BJ (cell line): Measurements from ENCODE around the gene COL1A1. TPM values are rescaled to one million over a fixed set of nuclear protein-coding genes. Genes with fewer than 3 reads are reported as not detected.

Experiments
- CTCF ChIA-PET: fragments of 350-600 bp; formaldehyde crosslinking; extraction: SDS; loops from one replicate; lab custom pipeline; 2021; ENCODE audit warnings: antibody characterized with exemption, inconsistent platforms; lab: Yijun Ruan, JAX
- POLR2A ChIA-PET: fragments of 300-600 bp; sonication (Branson Sonifier 250); formaldehyde crosslinking; extraction: SDS; loops from one replicate; lab custom pipeline; 2021; ENCODE audit warnings: antibody characterized with exemption; lab: Charles Lee
- DNase-seq: peaks from one replicate; pipeline ENCODE4 v3.0.0-alpha.2; 2011; ENCODE audit warnings: low read depth
- H3K27me3 ChIP-seq: 2 replicates; pipeline ENCODE4 v1.6.0; 2011; ENCODE audit warnings: low read length; ENCODE audit not compliant: control insufficient read depth, insufficient read depth
- H3K36me3 ChIP-seq: 2 replicates; pipeline ENCODE4 v1.5.1; 2011; ENCODE audit warnings: low read length; ENCODE audit not compliant: control insufficient read depth, insufficient read depth
- H3K4me3 ChIP-seq: 2 replicates; pipeline ENCODE4 v1.5.1; 2011; ENCODE audit warnings: low read depth, mild to moderate bottlenecking, control low read depth, low read length
- CTCF ChIP-seq: IDR thresholded peaks from 2 replicates; pipeline ENCODE4 v1.5.1; 2011; ENCODE audit warnings: low read depth, mild to moderate bottlenecking, control low read depth, inconsistent platforms, low read length, moderate library complexity; ENCODE audit not compliant: insufficient read depth
- polyA plus RNA-seq: library from polyadenylated mRNA; depleted of rRNA; stranded (reverse); fragments of >200 nt; gene quantifications from 2 replicates; pipeline ENCODE4 v1.2.3, GENCODE V29; 2011

The COL1A1 gene
- polyA plus RNA-seq, 1 experiment, result 2,161 TPM

- no peak for DNase-seq
- no peak for TF ChIP-seq CTCF
- POLR2A ChIA-PET, result no interaction called here
- CTCF ChIA-PET, result interaction anchor here (1.3 to 8.5 kb wide), 7 partner anchors 8 to 132 kb away, joined by 3 to 229 read pairs (median 31); partner anchors contain the start of gene TMEM92
- peaks cover 3% of the 10 kb centered on the region; the same call in 1 of the 2 replicates for H3K36me3 ChIP-seq
- H3K4me3 ChIP-seq, result no peak overlapping the region
- no peaks in the 10 kb centered on the region for H3K27me3 ChIP-seq
Observed at GRCh38 chr17:50170662-50171370, 30.6 kb downstream of the COL1A1 start.

- CTCF ChIA-PET, result interaction anchor here (0.6 to 8.5 kb wide), 49 partner anchors 8 to 466 kb away, joined by 3 to 229 read pairs (median 5); partner anchors contain the start of genes ACSF2, COL1A1, LRRC59 and TMEM92
- no peak for TF ChIP-seq CTCF
- no peaks in the 10 kb centered on the region for H3K36me3 ChIP-seq
- H3K4me3 ChIP-seq, result no peak overlapping the region
- POLR2A ChIA-PET, result interaction anchor here (0.6 to 1.2 kb wide), 2 partner anchors 32 to 99 kb away, joined by 3 read pairs; no protein-coding TSS in a partner anchor
- H3K27me3 ChIP-seq, result no peaks in the 10 kb centered on the region
- DNase-seq, result no peak
Observed at GRCh38 chr17:50169881-50170459, 31.5 kb downstream of the COL1A1 start.

- H3K4me3 ChIP-seq, result no peak overlapping the region
- DNase-seq, result no peak
- peak; percentile 93 for TF ChIP-seq CTCF
- ChIA-PET CTCF (interaction anchor here (0.6 to 8.5 kb wide), 50 partner anchors 8 to 465 kb away, joined by 3 to 229 read pairs (median 5); partner anchors contain the start of genes ACSF2, COL1A1, LRRC59 and TMEM92), POLR2A (interaction anchor here (0.5 to 1.2 kb wide), 3 partner anchors 33 to 154 kb away, joined by 3 to 5 read pairs (median 3); no protein-coding TSS in a partner anchor)
- no peaks in the 10 kb centered on the region for H3K36me3 ChIP-seq
- H3K27me3 ChIP-seq, result no peaks in the 10 kb centered on the region
Observed at GRCh38 chr17:50169121-50169764, 32.2 kb downstream of the COL1A1 start.

- TF ChIP-seq CTCF, result no peak
- ChIA-PET POLR2A (no interaction called here), CTCF (interaction anchor here (1.0 to 8.5 kb wide), 11 partner anchors 10 to 194 kb away, joined by 3 to 229 read pairs (median 13); partner anchors contain the start of genes COL1A1 and TMEM92)
- H3K4me3 ChIP-seq, result no peak overlapping the region
- H3K27me3 ChIP-seq, result no peaks in the 10 kb centered on the region
- no peak for DNase-seq
- no peaks in the 10 kb centered on the region for H3K36me3 ChIP-seq
Observed at GRCh38 chr17:50168319-50168718, 33.1 kb downstream of the COL1A1 start.

GRCh38 chr17:50167371-50167770, 34.1 kb downstream of the COL1A1 start:
- ChIA-PET CTCF (interaction anchor here (1.0 to 8.5 kb wide), 4 partner anchors 12 to 129 kb away, joined by 3 to 229 read pairs (median 76); partner anchors contain the start of gene TMEM92), POLR2A (no interaction called here)
- DNase-seq, result no peak
- Histone ChIP-seq H3K4me3 (no peak overlapping the region), H3K27me3 (no peaks in the 10 kb centered on the region), H3K36me3 (no peaks in the 10 kb centered on the region)
- TF ChIP-seq CTCF, result no peak
